Germinal center (tissue), 1 donor: ENCODE data around the gene MAP3K19.

Experiments used
- DNase-seq: peaks from one replicate; pipeline ENCODE4 v3.0.0; 2012; ENCODE audit warnings: mixed read lengths, low spot score

The MAP3K19 gene

GRCh38 chr2:134926231-134926931 lies 120.9 kb downstream of the MAP3K19 start:
- DNase-seq, result no peak

GRCh38 chr2:134924912-134925311 lies 122.3 kb downstream of the MAP3K19 start:
- no peak for DNase-seq

- peak; percentile 30 for DNase-seq
These were observed 127.7 kb downstream of the MAP3K19 start for GRCh38 chr2:134919341-134920210.

GRCh38 chr2:134918526-134919340 lies 128.5 kb downstream of the MAP3K19 start, which contains the start of gene CCNT2:
Gene CCNT2, plus strand, starts transcription at chr2:134918822. Its CDS starts 33 bp downstream, at chr2:134918855.
- peak; percentile 99 for DNase-seq

GRCh38 chr2:134917888-134918525 lies 129.2 kb downstream of the MAP3K19 start:
- DNase-seq, result peak; percentile 86

GRCh38 chr2:134917360-134917865 lies 129.8 kb downstream of the MAP3K19 start:
- DNase-seq, result no peak
